ENCODE results near the gene CWC15. TPM values are rescaled to one million over a fixed set of nuclear protein-coding genes. Genes with fewer than 3 reads are reported as not detected.

Gene CWC15
- polyA plus RNA-seq, 1 of the 3 experiments (the other 2 are of a cell fraction): 27.0 TPM

DNA sequence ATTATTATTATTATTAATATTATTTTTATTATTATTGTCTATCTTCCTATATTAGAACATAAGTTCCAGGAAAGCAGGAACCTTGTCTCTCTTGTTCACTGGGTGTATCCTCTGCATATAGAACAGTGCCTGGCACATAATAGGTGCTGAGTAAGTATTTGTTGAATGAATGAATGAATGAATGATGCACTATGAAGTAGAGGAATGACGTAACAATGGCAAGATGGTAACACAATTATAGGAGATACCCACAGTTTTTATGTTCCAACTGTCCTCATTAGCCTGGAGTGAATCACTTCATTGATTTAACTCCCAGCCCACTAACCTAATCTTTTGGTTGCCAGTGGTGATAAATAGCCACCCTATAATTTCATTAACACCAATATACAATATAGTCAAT lies 2.2 kb upstream of the CWC15 start:
- Histone ChIP-seq H3K9ac (no peak overlapping the region), H2AFZ (ENCODE audit: low read depth) (no peak overlapping the region), H3F3A (replicated peaks; ENCODE audit: insufficient read depth) (peaks cover 8% of the 10 kb centered on the region), H3K27ac (ENCODE audit: low read depth in 2 of 2, low read length in 1 of 2) (no peak overlapping the region), H3K36me3 (replicated peaks in 1 of 2; ENCODE audit: control insufficient read depth in 1 of 2, insufficient read depth in 2 of 2, low read length in 1 of 2) (peaks cover 18% of the 10 kb centered on the region in 2 experiments), H3K4me1 (ENCODE audit: control insufficient read depth in 1 of 2, insufficient read depth in 2 of 2, low read depth in 1 of 2, low read length in 1 of 2) (peaks cover 6 to 7% of the 10 kb centered on the region in 2 experiments; a peak in 2 of 4 replicates), H3K9me3 (no peaks in the 10 kb centered on the region), H3K4me3 (ENCODE audit: low read depth in 2 of 2, low read length in 1 of 2) (no peak overlapping the region), H3K27me3 (ENCODE audit: insufficient read depth) (no peaks in the 10 kb centered on the region), H3K79me2 (ENCODE audit: insufficient read depth) (peaks cover 31% of the 10 kb centered on the region), H4K20me1 (ENCODE audit: insufficient read depth) (no peaks in the 10 kb centered on the region), H3K4me2 (no peak overlapping the region), H3K9me2 (no peaks in the 10 kb centered on the region)
- ChIA-PET CTCF (no interaction called here), POLR2A (no interaction called here)
- DNase-seq: no peak
- WGBS (ENCODE audit: low lambda C conversion rate): 95% methylated on average over 1 of the region's 1 CpG
- no peak for TF ChIP-seq RFX5 (IDR thresholded peaks at IDR 0.05; ENCODE audit: low read length)
- TF ChIP-seq, protein P1, sequence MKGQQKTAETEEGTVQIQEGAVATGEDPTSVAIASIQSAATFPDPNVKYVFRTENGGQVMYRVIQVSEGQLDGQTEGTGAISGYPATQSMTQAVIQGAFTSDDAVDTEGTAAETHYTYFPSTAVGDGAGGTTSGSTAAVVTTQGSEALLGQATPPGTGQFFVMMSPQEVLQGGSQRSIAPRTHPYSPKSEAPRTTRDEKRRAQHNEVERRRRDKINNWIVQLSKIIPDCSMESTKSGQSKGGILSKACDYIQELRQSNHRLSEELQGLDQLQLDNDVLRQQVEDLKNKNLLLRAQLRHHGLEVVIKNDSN (IDR thresholded peaks at IDR 0.05; ENCODE audit: borderline replicate concordance, low read depth): no peak
- no peak for TF ChIP-seq TCF12 (IDR thresholded peaks at IDR 0.05)
- no peak for TF ChIP-seq MXI1 (IDR thresholded peaks at IDR 0.05; ENCODE audit: low read depth, low read length)
- no peak for TF ChIP-seq CHD2 (IDR thresholded peaks at IDR 0.05; ENCODE audit: low read length, partially characterized antibody)

DNA sequence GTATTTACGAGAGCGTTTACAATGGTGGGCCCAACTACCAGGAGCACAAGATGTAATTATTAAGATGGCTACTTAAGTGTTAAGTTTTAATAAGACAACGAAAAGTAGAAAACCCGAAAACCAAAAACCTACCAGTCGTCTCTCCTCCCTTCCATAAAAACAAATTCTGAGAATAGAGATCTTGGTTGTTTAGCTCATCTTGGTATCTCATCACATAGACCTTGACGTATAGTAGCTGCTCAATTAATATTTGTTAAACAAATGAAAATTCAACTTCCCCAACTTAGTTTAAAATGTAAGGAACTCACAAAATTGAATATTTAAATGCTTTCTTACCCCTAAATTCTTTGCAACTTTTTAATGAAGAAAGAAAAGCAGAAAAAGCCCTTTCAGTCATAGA lies 822 bp upstream of the CWC15 start:
- peak overlapping the region; percentile 78 to 97 for H3K4me3 ChIP-seq (ENCODE audit: low read depth in 2 of 2, low read length in 1 of 2)
- H2AFZ ChIP-seq (ENCODE audit: low read depth): peak overlapping the region; percentile 96
- H3K36me3 ChIP-seq (replicated peaks in 1 of 2; ENCODE audit: control insufficient read depth in 1 of 2, insufficient read depth in 2 of 2, low read length in 1 of 2): peaks cover 32 to 33% of the 10 kb centered on the region in 2 experiments
- no peaks in the 10 kb centered on the region for H3K27me3 ChIP-seq (ENCODE audit: insufficient read depth)
- ChIA-PET POLR2A (interaction anchor here (1.3 kb wide), 1 partner anchor 8 kb away, joined by 4 read pairs; no protein-coding TSS in a partner anchor), CTCF (interaction anchor here (1.2 to 1.3 kb wide), 2 partner anchors 13 to 77 kb away, joined by 3 read pairs; no protein-coding TSS in a partner anchor)
- TF ChIP-seq, protein P2, sequence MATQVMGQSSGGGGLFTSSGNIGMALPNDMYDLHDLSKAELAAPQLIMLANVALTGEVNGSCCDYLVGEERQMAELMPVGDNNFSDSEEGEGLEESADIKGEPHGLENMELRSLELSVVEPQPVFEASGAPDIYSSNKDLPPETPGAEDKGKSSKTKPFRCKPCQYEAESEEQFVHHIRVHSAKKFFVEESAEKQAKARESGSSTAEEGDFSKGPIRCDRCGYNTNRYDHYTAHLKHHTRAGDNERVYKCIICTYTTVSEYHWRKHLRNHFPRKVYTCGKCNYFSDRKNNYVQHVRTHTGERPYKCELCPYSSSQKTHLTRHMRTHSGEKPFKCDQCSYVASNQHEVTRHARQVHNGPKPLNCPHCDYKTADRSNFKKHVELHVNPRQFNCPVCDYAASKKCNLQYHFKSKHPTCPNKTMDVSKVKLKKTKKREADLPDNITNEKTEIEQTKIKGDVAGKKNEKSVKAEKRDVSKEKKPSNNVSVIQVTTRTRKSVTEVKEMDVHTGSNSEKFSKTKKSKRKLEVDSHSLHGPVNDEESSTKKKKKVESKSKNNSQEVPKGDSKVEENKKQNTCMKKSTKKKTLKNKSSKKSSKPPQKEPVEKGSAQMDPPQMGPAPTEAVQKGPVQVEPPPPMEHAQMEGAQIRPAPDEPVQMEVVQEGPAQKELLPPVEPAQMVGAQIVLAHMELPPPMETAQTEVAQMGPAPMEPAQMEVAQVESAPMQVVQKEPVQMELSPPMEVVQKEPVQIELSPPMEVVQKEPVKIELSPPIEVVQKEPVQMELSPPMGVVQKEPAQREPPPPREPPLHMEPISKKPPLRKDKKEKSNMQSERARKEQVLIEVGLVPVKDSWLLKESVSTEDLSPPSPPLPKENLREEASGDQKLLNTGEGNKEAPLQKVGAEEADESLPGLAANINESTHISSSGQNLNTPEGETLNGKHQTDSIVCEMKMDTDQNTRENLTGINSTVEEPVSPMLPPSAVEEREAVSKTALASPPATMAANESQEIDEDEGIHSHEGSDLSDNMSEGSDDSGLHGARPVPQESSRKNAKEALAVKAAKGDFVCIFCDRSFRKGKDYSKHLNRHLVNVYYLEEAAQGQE (IDR thresholded peaks at IDR 0.05; ENCODE audit: low read depth, low read length): no peak
- TF ChIP-seq GATA2 (CRISPR knock-in tag; IDR thresholded peaks at IDR 0.05) (no peak), EZH2phosphoT487 (IDR thresholded peaks at IDR 0.05; ENCODE audit: borderline replicate concordance, low read depth) (no peak)
- TF ChIP-seq, protein P3, sequence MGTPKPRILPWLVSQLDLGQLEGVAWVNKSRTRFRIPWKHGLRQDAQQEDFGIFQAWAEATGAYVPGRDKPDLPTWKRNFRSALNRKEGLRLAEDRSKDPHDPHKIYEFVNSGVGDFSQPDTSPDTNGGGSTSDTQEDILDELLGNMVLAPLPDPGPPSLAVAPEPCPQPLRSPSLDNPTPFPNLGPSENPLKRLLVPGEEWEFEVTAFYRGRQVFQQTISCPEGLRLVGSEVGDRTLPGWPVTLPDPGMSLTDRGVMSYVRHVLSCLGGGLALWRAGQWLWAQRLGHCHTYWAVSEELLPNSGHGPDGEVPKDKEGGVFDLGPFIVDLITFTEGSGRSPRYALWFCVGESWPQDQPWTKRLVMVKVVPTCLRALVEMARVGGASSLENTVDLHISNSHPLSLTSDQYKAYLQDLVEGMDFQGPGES (IDR thresholded peaks at IDR 0.05; ENCODE audit: low read depth, low read length): no peak
- H3K4me2 ChIP-seq: peak overlapping the region; percentile 80
- H3K9me3 ChIP-seq: no peaks in the 10 kb centered on the region
- peak overlapping the region; percentile 87 for H3K9ac ChIP-seq
- H4K20me1 ChIP-seq (ENCODE audit: insufficient read depth): no peaks in the 10 kb centered on the region
- H3K27ac ChIP-seq (ENCODE audit: low read depth in 2 of 2, low read length in 1 of 2): peak overlapping the region; percentile 68 to 86; a peak in 3 of 4 replicates
- peaks cover 12% of the 10 kb centered on the region for H3F3A ChIP-seq (replicated peaks; ENCODE audit: insufficient read depth)
- DNase-seq: no peak
- 27% methylated on average over 6 of the region's 6 CpGs for WGBS (ENCODE audit: low lambda C conversion rate)
- H3K9me2 ChIP-seq: no peaks in the 10 kb centered on the region
- H3K4me1 ChIP-seq (ENCODE audit: control insufficient read depth in 1 of 2, insufficient read depth in 2 of 2, low read depth in 1 of 2, low read length in 1 of 2): peaks cover 6 to 7% of the 10 kb centered on the region in 2 experiments; a peak in 2 of 4 replicates
- H3K79me2 ChIP-seq (ENCODE audit: insufficient read depth): peaks cover 31% of the 10 kb centered on the region
